Measurements from ENCODE around the gene ZNF561.
A peak's percentile ranks its signal among the peaks of the same experiment; 100 is the strongest.
"Not testable (repeated sequence)": the region's sequence is repeated elsewhere in the genome, so short reads cannot be mapped to it uniquely, and the experiment has no call there.

ZNF561 gene

DNA sequence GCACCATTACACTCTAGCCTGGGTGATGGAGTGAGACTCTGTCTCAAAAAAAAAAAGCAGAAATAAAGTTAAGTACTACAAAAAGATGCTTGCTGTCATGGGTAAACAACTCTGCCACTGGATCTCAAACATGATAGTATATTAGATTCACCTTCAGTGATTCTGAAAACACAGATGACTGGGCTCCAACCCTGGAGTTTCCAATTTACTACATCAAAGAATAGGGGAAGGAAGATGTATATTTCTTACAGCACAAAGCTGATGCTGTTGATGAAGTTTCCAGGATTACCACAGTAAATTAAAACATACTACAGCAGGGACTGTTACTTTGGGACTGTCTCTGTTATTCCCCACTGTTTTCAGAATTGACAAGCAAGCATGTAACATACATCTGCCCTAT lies 5.2 kb downstream of the ZNF561 start:
- TF ChIP-seq, protein P1, sequence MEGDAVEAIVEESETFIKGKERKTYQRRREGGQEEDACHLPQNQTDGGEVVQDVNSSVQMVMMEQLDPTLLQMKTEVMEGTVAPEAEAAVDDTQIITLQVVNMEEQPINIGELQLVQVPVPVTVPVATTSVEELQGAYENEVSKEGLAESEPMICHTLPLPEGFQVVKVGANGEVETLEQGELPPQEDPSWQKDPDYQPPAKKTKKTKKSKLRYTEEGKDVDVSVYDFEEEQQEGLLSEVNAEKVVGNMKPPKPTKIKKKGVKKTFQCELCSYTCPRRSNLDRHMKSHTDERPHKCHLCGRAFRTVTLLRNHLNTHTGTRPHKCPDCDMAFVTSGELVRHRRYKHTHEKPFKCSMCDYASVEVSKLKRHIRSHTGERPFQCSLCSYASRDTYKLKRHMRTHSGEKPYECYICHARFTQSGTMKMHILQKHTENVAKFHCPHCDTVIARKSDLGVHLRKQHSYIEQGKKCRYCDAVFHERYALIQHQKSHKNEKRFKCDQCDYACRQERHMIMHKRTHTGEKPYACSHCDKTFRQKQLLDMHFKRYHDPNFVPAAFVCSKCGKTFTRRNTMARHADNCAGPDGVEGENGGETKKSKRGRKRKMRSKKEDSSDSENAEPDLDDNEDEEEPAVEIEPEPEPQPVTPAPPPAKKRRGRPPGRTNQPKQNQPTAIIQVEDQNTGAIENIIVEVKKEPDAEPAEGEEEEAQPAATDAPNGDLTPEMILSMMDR (IDR thresholded peaks at IDR 0.05; ENCODE audit: borderline replicate concordance, insufficient read depth, low read depth, low read length), result no peak
- no peak overlapping the region for H3K4me3 ChIP-seq (ENCODE audit: low read depth, low read length)

DNA sequence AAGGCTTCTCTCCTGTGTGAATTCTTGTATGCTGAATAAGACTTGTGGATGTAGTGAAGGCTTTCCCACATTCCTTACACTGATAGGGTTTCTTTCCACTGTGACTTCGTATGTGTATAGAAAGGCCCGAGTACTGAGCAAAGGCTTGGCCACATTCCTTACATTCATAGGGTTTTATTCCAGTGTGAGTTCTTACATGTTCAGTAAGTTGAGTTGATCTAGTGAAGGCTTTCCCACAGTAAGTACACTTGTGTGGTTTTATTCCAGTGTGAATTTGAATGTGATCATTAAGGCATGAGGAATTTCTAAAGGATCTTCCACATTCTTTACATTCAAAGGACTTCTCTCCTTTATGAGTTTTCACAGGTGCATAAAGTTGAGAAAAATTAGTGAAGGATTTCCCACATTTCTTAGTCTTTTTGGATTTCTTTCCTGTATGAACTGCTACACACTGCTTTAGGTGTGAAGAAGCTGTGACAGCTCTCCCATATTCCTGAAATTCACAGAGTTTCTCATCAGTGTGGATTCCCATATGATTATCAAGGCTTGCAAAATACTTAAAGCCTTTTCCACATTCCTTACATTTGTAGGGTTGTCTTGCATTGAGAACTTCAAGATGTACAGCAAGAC lies 10.4 kb downstream of the ZNF561 start:
- no peak overlapping the region for H3K4me3 ChIP-seq (ENCODE audit: low read depth, low read length)
- TF ChIP-seq, protein P1 (IDR thresholded peaks at IDR 0.05; ENCODE audit: borderline replicate concordance, insufficient read depth, low read depth, low read length), result no peak

DNA sequence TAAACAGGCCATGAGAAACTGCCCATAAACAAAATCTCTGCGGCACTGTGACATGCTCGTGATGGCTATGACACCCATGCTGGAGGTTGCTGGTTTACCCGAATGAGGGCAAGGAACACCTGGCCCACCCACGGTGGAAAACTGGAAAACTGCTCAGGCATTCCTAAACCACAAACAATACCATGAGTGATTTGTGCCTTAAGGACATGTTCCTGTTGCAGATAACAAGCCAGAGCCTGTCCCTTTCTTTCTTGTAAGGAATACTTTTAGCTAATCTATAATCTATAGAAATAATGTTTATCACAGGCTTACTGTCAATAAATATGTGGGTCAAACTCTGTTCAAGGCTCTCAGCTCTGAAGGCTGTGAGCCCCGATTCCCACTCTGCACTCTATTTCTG lies 12.1 kb downstream of the ZNF561 start:
- H3K4me3 ChIP-seq (ENCODE audit: low read depth, low read length), result no peak overlapping the region

DNA sequence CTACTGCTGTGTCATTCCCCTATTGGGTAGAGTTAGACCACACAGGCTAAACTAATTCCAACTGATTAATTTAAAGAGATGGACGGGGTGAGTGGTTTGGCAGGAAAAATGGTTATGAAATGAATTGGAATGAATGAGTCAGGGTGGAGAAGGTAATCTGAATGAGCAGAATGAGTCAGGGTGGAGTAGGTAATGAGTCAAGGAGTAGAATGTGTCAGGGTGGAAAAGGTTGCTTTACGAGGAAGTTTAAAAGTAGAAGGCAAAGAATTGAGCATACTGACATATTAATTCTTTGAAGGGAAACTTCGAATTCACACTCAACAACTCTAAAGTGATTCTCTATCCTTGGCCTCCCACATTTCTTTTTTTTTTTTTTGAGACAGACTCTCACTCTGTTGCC lies 24.0 kb downstream of the ZNF561 start:
- no peak overlapping the region for H3K4me3 ChIP-seq (ENCODE audit: low read depth, low read length)
- TF ChIP-seq, protein P1 (IDR thresholded peaks at IDR 0.05; ENCODE audit: borderline replicate concordance, insufficient read depth, low read depth, low read length), result no peak

More for the DNA sequence above, 12.1 kb downstream of the ZNF561 start:
- TF ChIP-seq, protein P1 (IDR thresholded peaks at IDR 0.05; ENCODE audit: borderline replicate concordance, insufficient read depth, low read depth, low read length), result no peak

DNA sequence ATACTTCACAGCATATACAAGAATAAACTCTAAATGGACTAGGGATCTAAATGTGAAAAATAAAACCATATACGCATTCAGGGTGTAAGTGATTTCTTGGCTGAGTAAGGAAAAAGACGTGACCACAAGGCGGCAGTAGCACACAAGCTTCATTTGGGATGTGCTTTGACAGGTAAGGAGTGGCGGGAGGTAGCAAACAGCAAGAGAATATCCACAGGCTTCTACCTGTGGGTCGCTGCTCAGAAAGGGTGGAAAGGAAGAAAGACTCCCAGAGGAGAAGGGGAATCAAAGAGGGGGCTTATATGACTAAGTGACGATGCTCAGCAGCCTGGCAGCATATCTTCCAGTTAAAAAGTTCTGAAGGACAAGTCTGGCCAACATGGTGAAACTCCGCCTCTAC lies 34.3 kb downstream of the ZNF561 start:
- no peak overlapping the region for H3K4me3 ChIP-seq (ENCODE audit: low read depth, low read length)

DNA sequence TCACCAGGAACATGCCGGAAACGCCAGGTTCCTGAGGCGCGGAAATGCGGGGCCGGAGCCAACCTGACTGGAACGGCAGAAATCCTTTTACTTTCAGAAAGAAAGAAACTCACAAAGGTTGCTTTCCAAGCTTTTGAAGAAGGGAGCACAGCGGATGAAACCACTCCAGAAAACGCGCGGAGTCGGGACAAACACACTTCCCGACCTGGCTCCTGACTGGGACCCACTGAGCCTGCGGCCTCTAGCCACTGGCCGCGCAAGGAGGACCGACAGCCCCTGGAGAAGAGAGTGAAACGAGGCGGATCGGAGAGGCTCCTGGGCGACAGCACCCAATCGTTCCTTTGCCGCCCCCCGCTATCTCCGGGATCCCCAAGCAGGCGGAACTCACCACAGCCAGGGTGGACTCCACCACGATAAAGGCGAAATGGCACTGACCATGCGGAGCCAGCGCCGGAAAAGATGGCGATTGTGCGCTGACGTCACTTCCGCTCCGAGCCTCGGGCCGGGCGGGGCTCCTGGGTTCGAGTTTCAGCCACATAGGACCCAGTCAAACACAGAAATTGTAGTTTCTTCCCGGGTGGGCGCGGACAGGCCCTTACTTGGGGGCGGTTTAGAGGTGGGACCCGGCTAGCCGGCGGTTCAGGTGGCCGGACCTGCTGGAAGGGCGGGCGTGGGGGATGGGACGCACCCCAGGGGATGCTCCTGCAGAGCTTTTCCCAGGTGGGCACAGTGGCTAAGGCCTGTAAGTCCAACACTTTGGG lies 36.8 kb downstream of the ZNF561 start, which contains the start of gene ZNF121:
TSS of gene ZNF121 (minus strand) at position 432 of the 761 bp plus-strand sequence. CDS start 16,407 bp downstream, outside the sequence.
- peak within 1 kb of the TSS; percentile 91 for H3K4me3 ChIP-seq (ENCODE audit: low read depth, low read length)
- TF ChIP-seq, protein P1 (IDR thresholded peaks at IDR 0.05; ENCODE audit: borderline replicate concordance, insufficient read depth, low read depth, low read length), result no peak

More for the DNA sequence above, 34.3 kb downstream of the ZNF561 start:
- TF ChIP-seq, protein P1 (IDR thresholded peaks at IDR 0.05; ENCODE audit: borderline replicate concordance, insufficient read depth, low read depth, low read length), result peak; percentile 49; the same call in 1 of the 2 replicates

DNA sequence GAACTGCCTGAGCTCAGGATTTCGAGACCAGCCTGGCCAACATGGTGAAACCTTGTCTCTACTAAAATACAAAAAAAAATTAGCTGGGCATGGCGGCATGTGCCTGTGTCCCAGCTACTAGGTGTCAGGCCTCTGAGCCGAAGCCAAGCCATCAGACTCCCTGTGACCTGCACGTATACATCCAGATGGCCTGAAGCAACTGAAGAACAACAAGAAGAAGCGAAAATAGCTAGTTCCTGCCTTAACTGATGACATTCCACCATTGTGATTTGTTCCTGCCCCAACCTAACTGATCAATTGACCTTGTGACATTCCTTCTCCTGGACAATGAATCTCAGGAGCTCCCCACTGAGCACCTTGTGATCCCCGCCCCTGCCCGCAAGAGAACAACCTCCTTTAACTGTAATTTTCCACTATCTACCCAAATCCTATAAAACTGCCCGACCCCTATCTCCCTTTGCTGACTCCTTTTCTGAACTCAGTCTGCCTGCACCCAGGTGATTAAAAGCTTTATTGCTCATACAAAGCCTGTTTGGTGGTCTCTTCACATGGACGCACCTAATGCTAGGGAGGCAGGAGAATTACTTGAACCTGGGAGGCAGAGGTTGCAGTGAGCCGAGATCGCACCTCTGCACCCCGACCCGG lies 38.8 kb downstream of the ZNF561 start:
- not testable (repeated sequence) for H3K4me3 ChIP-seq (ENCODE audit: low read depth, low read length)
